Activated CD4-positive, CD25-positive, alpha-beta regulatory T cell treated with anti-CD3 and anti-CD28 coated beads, Interleukin-2, amount 50 U/mL, for 72 hours (primary cell): Measurements from ENCODE around the gene MSLN.
A peak's percentile ranks its signal among the peaks of the same experiment; 100 is the strongest.

ENCODE experiments used
- DNase-seq: peaks from one replicate; pipeline ENCODE4 v3.0.0; 2021

Gene MSLN

GRCh38 chr16:778447-778846 is 17.9 kb downstream of the MSLN start:
- DNase-seq = no peak

- no peak for DNase-seq
These were observed 18.5 kb downstream of the MSLN start for GRCh38 chr16:778909-779527.

GRCh38 chr16:779561-779960 is 19.0 kb downstream of the MSLN start:
- no peak for DNase-seq

DNA sequence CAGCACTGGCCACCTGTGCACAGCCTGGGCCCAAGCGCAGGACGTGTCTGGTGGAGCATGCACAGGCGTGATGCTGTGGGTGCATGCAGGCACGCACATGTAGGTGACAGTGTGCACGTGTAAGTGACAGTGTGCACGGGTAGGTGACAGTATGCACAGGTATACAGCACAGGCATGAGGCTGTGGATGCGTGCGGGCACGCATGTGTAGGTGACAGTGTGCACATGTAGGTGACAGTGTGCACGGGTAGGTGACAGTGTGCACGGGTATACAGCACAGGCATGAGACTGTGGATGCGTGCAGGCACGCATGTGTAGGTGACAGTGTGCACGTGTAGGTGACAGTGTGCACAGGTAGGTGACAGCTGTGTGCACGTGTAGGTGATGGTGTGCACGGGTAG is 19.8 kb downstream of the MSLN start:
- DNase-seq = no peak

DNA sequence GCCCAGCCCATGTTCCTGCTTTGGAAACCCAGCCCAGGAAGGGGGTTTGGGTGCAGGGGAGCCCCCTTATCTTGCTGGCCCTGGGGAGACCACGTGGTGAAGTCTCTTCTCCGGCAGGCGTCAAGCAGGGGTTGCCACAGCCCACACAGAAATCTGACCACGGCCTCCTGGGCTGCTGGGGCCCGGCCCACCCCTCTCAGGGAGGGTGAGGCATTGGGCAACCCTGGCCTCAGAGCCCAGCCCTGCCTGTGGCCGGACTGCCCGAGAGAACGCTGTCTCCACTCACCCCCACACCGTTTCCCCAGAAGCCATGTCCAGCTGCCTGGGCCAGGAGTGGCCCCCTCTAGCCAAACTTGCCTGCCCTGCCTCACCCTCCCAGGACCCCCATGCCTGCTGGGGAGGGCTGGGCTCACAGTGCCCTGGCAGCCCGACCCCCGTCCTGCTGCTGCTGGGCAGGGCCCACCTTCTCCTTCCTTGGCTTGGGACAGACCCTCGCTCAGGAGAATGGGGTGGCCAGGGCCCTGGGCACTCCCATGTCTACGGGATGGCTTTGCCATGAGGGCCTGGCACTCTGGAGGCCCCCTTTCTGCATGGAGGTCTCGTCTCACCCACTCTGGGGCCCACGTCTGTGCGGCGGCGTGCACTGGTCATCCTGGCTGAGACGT is 20.9 kb downstream of the MSLN start:
- DNase-seq = no peak

GRCh38 chr16:782258-782657 is 21.7 kb downstream of the MSLN start:
- no peak for DNase-seq

GRCh38 chr16:782766-783403 is 22.4 kb downstream of the MSLN start:
- no peak for DNase-seq

GRCh38 chr16:783404-784161 is 23.0 kb downstream of the MSLN start:
- no peak for DNase-seq

DNA sequence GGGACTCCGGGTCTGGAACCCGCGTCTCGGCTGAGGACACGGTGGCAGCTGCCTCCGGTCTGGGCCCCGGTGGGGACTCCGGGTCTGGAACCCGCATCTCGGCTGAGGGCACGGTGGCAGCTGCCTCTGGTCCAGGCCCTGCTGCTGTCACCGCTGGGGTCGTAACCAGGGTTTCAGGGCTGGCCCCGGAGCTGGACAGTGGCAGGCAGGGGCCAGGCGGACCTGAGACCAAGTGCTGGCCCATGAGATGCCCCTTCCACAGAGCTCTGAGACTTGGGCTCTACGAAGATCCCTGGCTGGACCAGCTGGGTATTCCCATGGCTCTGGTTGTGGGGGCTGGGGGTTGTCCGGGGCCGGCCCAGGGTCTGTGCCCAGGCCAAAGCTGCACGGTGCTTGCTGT is 23.9 kb downstream of the MSLN start:
- no peak for DNase-seq

DNA sequence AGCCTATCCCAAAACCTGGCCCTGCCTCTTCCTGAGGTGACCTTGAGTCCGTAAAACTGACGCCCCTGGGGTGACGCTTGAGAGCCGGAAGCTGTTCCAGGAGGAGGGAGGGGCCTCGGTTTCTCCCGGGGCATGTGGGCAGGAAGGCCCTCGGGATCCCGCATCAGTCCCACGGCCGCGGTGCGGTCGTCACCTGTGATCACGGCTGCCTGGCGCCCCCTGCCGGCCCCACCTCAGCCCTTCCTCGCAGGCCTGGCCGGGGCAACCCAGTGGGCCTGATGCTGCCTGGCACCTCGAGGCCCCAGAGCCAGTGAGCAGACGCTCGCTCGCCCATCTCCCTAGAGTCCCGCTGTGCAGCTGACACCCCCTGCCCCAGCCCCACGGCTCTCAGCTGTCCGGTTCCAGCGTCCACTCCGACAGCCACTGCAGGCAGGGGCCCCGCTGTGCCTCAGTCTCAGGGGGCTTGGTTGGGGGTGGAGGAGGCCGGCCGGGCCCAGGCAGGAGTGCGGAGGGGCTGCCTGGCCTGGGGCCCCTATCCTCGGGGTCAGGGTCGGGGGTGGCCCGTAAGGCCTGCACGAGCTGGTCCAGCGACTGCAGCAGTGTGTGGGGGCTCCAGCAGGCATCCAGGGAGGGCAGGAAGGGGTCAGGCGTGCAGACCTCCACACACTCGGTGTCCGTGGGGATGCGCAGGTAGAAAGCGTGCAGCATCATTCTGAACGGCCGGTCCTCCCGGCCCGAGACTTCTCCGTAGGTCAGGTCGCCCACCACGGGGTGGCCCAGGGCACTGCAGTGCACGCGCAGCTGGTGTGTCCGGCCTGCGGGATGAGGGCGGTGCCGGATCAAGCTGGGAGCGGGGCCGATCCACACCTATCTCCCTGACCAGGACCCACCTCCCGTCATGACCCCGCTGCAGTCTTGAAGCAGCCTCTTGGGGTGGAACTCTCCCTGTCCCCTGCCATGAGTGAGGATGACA is 25.3 kb downstream of the MSLN start:
- peak; percentile 81 for DNase-seq

DNA sequence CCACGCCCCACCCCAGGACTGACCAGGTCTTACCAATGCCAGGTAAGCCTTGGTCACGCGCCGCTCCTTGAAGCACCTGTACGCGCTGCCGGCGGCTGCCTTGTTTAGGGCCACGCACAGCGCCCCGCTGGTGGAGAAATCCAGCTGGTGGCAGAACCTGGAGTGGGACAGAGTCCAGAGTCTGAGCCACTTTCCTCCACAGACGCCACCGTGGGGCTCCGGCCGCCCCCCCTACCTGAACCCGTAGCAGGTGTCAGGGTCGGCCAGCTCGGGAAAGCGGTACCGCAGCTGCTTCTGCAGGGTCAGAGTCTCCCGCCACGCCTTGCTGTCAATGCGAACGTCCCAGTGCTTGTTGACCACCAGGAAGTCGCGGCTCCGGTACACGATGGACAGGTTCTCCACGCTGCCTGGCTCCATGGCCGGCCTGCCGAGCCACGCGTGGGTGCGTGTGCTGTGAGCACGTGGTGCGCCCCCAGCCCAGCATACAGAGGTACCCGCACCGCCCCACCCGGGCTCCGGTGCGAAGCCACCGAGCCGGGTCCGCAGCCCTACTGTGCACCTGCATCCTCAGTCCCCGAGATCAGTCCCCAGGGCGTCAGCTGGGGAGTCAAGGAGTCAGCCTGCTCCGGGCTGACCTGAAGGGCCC is 26.9 kb downstream of the MSLN start:
- no peak for DNase-seq

DNA sequence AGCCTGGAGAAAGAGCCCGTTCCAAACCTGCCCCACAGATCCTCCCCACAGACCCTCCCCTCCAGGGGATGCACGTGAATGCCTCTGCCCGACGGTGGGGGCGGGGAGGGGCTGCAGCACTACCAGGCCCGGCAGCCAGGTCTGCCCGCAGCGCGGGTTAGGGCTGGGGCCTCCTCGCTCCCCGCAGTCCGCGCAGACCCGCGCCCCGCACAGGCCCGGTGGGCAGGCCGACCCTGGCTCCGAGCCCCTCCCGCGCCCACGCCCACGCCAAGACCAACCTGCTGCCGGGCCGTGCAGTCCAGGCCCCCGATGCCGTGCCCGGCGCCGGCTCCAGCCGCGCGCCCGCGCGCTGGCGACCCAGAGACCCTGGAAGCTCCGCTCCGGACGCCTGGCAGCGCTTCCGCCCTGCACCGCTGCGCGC is 27.5 kb downstream of the MSLN start, which contains the start of gene RPUSD1:
RPUSD1 (minus strand) TSS at position 404 of the 421 bp plus-strand sequence. CDS start 644 bp downstream, outside the sequence.
- DNase-seq = no peak

GRCh38 chr16:788399-789126 is 28.0 kb downstream of the MSLN start, which contains the start of gene CHTF18:
Gene CHTF18, plus strand, starts transcription at chr16:788620. Its CDS starts 65 bp downstream, at chr16:788685.
- DNase-seq = peak; percentile 95

DNA sequence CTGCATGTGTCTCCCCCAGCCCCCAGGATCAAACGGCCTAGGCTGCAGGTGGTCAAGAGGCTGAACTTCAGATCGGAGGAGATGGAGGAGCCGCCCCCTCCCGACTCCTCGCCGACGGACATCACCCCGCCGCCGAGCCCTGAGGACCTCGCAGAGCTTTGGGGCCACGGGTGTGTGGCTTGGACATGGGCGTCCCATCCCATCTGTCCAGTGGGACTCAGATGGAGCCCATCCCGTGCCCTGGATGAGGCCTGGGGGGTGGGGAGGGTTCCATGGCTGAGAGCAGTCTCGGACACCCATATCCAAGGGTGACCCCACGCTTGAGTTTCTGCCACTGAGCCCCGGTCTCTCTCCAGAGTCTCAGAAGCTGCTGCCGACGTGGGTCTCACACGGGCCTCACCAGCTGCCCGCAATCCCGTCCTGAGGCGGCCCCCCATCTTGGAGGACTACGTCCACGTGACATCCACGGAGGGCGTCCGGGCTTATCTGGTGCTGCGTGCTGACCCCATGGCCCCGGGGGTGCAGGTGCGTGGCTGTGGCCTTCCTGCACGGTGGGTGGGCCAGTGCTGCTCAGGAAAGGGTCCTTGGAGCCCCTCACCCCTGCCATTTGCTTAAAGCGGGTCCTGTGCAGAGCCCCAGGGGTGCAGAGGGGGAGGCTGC is 28.8 kb downstream of the MSLN start:
- no peak for DNase-seq

DNA sequence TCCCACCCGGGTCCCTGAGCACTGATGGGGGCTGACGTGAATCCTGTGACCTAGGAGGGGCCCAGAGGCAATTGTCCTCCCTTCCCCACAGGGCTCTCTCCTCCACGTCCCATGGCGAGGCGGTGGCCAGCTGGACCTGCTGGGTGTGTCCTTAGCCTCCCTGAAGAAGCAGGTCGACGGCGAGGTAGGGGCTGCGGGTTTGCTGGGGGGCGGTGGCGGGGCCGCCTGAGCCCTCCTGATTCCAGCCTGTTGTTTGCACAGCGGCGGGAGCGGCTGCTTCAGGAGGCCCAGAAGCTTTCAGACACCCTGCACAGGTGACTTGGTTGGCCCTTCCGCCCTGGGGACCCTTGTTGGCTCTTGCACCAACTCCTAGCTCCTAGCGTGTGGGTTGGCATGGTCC is 29.6 kb downstream of the MSLN start:
- DNase-seq = no peak

- no peak for DNase-seq
These were observed 30.6 kb downstream of the MSLN start for GRCh38 chr16:791131-791530.

GRCh38 chr16:792221-792995 is 31.9 kb downstream of the MSLN start:
- DNase-seq = no peak

- DNase-seq = no peak
These were observed 32.9 kb downstream of the MSLN start for GRCh38 chr16:793414-793813.

GRCh38 chr16:794091-794822 is 33.7 kb downstream of the MSLN start:
- no peak for DNase-seq
